GM21717 (cell line): Measurements from ENCODE around the gene OR2T1.
"Not testable (repeated sequence)": the region's sequence is repeated elsewhere in the genome, so short reads cannot be mapped to it uniquely, and the experiment has no call there.

Experiments used
- ATAC-seq: cut with Tn5 transposase; IDR thresholded peaks from one replicate; pipeline ENCODE4 v1.9.1; 2021; ENCODE audit warnings: mild to moderate bottlenecking, moderate library complexity; ENCODE audit not compliant: unreplicated experiment

OR2T1 gene, protein sequence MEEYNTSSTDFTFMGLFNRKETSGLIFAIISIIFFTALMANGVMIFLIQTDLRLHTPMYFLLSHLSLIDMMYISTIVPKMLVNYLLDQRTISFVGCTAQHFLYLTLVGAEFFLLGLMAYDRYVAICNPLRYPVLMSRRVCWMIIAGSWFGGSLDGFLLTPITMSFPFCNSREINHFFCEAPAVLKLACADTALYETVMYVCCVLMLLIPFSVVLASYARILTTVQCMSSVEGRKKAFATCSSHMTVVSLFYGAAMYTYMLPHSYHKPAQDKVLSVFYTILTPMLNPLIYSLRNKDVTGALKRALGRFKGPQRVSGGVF

DNA sequence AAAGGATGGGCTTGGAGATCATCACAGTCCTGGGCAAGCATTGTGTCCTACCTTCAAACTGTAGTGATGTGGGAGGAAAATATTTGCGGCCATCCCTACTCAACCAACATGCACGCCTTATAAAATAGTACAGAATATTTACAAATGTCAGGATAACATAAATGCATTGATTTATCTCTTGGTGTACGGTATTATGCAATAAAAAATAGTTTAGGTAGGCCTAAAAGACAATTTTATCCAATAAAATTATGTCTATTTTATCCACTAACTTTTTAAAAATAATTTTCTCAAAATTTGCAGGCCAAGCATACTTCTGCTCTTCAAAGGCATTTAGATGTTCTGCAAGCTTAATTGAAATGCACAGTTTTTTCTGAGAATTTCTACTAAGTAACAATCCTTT lies at the start of gene OR2T1:
OR2T1 (plus strand) TSS at position 301 of the 400 bp plus-strand sequence. CDS start 3,100 bp downstream, outside the sequence.
- ATAC-seq: no peak

- no peak for ATAC-seq
Observed at GRCh38 chr1:248359415-248359814, 43.4 kb upstream of the OR2T1 start.

DNA sequence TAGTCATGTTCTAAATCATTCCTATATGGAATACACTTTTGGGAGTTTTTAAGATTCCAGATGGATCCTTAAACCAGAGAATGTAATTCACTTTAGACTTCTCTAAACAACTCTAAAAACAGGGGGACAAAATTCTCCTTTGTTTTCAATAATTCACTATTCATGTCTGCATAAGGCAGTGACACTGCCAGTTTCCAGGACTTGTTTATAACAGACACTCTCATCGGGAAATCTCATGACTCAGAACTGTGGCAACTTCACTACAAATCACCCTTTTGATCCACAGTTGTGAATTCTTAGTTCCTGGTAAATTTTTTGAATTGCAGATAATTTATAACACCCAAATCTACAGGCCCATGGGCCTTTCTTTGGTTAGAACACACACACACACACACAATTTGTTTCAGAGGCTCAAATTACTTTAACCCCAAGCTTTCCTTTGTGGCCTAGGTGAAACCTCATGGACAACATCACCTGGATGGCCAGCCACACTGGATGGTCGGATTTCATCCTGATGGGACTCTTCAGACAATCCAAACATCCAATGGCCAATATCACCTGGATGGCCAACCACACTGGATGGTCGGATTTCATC lies 41.6 kb upstream of the OR2T1 start, which contains the start of gene OR2T4:
OR2T4 (plus strand) TSS at position 545 of the 595 bp plus-strand sequence; CDS start at position 545, 0 bp downstream.
- no peak for ATAC-seq

- no peak for ATAC-seq
Observed at GRCh38 chr1:248366609-248367008, 36.2 kb upstream of the OR2T1 start.

DNA sequence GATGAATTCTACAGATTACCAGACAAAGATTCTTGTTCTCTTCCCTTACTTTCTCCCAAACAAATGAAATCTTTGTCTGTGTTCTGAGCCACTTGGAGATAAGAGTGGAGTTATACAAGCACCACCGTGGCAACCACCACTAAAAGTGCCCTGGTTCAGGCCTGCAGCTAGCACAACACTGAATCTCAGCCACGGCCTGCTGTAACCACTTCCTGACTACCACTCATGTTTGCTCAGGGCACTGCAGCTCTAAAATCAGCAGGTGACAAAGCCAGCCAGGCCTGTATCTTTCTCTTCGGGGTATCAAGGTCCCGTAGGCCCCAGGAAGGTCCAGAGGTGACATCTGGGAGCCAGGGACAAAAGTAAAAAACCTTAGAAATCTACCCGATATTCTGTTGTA lies 30.5 kb upstream of the OR2T1 start:
- ATAC-seq: no peak

DNA sequence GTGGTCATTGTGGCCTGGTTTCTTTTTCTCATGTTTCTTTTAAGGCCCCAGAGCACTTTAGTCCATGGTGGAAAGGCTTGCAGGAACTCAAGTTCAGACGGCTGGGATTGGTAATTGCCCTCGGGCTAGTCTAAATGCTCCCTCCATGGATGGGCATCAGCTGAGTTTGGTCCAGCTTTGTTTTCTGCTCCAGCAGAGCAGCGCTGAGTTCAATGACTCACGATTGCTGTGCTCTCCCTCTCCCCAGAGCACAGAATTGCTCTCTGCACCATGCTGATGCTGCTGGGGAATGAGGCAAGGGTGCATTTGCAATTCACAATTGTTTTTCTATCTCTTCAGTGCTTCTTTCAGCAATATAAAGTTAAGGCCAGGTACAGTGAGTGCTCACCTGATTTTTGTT lies 29.1 kb upstream of the OR2T1 start:
- ATAC-seq: no peak

GRCh38 chr1:248375446-248375845 lies 27.4 kb upstream of the OR2T1 start, which contains the start of gene OR2T6:
OR2T6 (plus strand) TSS chr1:248375746; CDS start chr1:248387609, 11,863 bp downstream.
- ATAC-seq: no peak

DNA sequence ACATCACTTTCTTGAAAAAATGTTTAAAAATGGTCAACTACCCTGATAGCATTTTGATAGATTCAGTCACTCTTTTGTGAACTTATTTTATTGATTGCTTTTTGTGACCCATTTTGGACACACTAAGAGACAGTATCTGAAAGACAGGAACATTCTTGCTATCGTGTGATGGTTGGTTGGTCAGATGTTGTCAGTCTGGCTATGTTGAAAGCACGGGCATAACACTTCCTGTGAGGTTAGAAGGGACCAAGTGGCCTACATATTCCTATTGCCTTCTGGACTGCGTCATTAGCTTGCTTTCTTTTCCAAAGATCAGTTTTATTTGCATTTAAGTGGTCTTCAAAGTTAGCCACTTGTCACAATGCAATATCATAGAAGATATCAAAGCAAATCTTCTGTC lies 25.9 kb upstream of the OR2T1 start:
- ATAC-seq: no peak

DNA sequence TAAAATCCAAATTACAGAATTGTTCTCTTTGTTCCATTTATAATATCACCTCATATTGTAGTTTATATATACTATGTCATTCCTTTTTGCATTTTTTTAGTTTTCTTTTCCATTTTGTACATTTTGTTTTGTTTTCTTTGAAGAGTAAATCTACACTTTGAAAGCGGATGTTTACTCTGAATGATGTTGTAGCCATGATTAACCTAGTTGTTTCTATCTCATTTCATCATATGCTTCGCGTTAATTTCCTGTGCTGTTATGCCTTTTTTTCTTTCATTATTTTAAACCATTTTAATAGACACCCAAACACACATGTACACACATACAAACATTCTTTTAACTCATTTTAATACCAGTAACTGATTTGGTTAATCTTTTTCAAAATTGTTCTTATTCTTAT lies 22.0 kb upstream of the OR2T1 start:
- no peak for ATAC-seq

GRCh38 chr1:248388426-248388825 lies 14.4 kb upstream of the OR2T1 start:
- ATAC-seq: no peak

DNA sequence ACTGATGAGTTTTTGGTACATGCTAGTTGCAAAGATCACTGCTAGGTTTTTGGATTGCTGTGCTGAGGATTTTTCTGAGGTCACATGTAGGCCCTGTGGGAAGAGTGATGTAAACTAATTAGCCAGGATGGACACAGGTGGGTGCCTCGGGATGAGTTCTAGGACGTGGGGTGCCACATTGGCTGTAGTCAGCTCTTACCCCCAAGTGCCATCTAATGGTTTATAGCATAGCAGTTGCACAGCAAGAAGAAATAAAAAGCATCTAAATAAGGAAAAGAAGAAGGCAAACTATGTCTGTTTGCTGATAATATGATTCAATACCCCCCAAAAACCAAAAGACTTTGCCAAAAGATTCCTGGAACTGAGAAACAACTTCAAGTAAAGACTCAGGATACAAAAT lies 9.8 kb upstream of the OR2T1 start:
- no peak for ATAC-seq

DNA sequence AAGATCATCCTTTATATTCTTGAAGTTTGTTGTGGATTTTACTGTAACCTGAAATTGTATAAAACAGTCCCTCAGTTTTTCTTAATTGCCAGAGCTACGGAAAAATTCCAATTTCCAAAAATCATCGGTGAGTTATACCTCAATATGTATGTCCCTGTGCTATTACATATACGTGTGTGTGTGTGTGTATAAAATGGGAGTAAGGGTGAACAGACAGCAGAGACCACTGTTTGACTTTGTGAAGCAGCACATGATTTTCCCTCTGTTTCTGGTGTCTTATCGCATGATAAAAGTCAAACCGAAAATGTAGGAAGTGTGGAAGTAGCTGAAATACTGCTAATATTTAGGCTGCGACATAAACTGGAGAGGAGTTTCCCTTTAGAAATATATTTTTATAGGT lies 1.2 kb downstream of the OR2T1 start:
- no peak for ATAC-seq

GRCh38 chr1:248406721-248407692 lies 4.2 kb downstream of the OR2T1 start:
- no peak for ATAC-seq

DNA sequence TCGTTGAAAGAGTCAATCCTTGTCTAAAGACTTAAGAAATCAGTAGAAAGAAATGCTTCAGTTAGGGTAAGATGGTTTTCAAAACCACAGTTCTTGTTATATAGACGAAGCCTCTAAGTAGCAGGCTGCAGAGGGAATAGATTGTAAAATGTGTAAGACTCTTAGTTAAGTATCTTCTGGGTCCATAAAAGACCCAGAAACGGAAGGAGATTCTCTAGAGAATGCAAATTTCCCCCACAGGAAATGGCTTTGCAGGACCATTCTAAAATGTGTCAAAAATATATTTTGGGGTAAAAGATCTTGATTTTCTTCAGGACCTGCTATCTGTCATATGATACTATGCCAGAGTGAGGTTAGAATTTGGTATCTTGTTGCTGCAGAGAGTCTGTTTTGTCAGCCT lies 13.4 kb downstream of the OR2T1 start:
- ATAC-seq: no peak

DNA sequence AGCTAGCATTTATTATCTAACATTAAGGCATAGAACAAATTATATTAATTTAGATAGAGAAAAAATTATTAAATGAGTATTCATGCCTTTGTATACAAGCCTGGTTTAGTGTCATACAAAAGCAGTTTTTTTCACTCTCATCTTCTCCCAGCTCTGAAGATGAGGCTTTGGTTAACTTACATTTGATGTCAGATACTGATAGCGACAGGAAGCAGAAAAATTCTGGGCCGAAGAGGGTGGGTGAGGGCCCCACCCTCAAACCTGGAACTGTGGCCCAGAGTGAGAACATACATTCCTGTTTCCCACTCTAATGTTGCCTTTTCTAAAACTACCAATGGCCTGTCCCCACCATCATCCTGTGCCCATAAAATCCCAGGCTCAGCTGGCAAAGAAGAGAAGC lies 15.0 kb downstream of the OR2T1 start:
- ATAC-seq: no peak

DNA sequence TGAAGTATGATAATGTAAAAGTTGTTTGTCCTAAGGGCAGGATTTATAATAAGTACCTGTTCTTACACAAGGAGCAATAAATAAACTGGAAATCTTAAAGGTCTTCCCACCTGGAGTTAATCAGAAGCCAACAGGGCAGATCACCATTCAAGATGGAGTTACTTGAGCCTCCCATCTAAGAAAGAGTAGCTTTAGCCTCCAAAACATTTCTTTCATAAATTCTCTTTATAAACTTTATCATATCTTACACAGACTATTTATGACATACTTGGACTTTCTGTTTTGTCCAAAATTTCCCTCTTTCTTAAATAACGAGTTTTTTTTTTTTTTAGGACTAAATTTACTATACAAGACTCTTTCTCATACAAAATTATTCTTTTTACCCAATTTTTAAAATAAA lies 18.5 kb downstream of the OR2T1 start:
- no peak for ATAC-seq

GRCh38 chr1:248427526-248428191 lies 24.8 kb downstream of the OR2T1 start:
- ATAC-seq: peak; percentile 38

- ATAC-seq: peak; percentile 86
Observed at GRCh38 chr1:248428192-248428533, 25.3 kb downstream of the OR2T1 start.

GRCh38 chr1:248431683-248432082 lies 28.8 kb downstream of the OR2T1 start:
- ATAC-seq: not testable (repeated sequence)

DNA sequence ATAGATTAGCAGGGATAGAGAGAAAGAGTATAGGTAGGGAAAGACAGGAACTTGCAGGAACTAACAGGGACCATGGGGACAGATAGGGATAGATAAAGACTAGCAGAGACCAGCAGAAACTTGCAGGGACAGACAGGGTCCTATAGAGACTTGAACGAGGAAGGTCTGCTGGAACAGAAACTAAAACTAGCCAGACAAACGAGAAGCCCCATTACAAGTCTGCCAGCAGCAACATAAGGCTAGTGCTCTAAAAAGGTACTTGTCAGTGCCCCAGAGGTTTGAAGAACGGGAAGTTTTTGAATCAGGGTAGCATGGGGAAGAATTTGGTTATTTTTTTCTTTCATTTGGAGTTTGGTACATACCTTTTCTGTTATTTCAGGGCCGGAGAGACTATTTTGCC lies 29.4 kb downstream of the OR2T1 start:
- peak; percentile 62 for ATAC-seq
